ENCODE results near the gene TIMM44.
"Not testable (repeated sequence)": the region's sequence is repeated elsewhere in the genome, so short reads cannot be mapped to it uniquely, and the experiment has no call there.

TIMM44 gene

DNA sequence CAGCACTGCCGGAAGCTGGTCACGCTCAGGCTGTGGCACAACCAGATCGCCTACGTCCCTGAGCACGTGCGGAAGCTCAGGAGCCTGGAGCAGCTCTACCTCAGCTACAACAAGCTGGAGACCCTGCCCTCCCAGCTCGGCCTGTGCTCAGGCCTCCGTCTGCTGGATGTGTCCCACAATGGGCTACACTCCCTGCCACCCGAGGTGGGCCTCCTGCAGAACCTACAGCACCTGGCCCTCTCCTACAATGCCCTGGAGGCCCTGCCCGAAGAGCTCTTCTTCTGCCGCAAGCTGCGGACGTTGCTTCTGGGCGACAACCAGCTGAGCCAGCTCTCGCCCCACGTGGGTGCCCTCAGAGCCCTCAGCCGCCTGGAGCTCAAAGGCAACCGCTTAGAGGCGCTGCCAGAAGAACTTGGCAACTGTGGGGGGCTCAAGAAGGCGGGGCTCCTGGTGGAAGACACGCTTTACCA, 43.0 kb downstream of the TIMM44 start:
- no peak for DNase-seq (ENCODE audit: low spot score)

DNA sequence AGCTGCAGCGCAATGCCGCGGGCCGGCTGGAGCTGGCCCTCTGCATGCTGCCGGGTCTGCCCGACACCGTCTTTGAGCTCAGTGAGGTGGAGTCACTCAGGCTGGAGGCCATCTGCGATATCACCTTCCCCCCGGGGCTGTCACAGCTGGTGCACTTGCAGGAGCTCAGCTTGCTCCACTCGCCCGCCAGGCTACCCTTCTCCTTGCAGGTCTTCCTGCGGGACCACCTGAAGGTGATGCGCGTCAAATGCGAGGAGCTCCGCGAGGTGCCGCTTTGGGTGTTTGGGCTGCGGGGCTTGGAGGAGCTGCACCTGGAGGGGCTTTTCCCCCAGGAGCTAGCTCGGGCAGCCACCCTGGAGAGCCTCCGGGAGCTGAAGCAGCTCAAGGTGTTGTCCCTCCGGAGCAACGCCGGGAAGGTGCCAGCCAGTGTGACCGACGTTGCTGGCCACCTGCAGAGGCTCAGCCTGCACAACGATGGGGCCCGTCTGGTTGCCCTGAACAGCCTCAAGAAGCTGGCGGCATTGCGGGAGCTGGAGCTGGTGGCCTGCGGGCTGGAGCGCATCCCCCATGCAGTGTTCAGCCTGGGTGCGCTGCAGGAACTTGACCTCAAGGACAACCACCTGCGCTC, 43.6 kb downstream of the TIMM44 start:
- no peak for DNase-seq (ENCODE audit: low spot score)

DNA sequence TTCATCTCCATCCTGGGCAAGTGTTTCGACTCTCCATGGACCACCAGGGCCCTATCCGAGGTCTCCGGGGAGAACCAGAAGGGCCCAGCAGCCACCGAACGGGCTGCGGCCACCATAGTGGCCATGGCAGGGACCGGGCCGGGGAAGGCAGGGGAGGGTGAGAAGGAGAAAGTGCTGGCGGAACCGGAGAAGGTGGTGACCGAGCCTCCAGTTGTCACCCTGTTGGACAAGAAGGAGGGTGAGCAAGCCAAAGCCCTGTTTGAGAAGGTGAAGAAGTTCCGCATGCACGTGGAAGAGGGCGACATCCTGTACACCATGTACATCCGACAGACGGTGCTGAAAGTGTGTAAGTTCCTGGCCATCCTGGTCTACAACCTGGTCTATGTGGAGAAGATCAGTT, 44.5 kb downstream of the TIMM44 start:
- DNase-seq (ENCODE audit: low spot score), result no peak

DNA sequence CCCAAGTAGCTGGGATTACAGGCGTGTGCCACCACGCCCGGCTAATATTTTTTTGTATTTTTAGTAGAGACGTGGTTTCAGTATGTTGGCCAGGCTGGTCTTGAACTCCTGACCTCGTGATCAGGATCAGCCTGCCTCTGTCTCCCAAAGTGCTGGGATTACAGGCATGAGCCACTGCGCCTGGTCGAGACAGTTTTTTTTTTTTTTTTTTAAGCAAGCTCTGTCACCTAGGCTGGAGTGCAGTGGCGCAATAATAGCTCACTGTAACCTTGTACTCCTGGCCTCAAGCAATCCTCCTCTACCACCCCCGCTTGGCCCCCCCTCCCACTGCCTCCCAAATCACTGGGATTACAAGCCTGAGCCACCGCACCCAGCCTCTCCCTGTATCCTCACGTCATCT, 46.2 kb downstream of the TIMM44 start:
- no peak for DNase-seq (ENCODE audit: low spot score)

DNA sequence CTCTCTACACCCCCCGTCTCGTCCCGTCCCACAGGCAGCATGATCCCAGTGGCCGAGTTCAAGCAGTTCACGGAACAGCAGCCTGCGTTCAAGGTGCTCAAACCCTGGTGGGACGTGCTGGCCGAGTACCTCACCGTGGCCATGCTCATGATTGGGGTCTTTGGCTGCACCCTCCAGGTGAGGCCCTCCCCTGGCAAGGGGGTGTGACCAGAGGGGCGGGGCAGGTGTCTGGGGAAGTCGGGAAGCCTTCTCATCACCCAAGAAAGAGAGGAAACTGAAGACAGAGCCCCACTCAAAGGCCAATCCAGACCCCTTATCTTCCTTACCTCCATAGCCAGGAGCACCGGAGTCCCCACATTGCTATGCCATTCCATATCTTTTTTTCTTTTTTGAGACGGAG, 47.9 kb downstream of the TIMM44 start:
- no peak for DNase-seq (ENCODE audit: low spot score)

DNA sequence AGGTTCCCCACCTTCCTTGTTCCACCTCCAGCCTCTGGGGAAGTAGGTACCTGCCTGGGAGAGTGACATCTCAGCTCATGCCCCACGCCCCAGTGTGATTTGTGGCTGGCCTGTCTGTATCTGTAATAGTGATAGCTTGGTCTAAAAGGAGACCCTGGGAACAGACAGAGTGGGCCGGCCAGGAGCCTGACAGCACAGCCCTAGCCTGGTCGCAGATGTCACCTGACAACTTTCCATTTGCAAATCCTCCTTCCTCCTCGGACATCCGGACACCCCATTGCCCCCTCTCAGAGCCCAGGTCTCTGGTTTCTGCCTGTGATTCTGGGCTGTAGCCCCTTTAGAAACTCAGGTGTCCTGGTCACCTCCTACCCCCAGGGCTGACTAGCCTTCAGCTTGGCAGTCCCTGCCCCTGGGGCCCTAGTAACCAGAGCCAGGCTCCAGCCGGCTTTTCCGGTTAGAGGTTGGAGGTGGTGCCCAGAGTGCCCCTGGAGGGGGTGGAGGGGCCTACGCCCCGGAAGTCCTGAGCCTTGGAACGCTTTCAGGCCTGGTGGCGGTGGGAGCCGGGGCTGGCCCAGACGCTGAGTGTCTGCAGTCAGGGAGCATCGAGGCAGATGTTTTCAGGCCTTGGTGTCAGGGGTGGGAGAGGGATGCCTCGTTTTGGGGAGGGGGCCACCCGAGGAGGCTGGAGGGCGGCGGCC, 48.7 kb downstream of the TIMM44 start:
- no peak for DNase-seq (ENCODE audit: low spot score)

DNA sequence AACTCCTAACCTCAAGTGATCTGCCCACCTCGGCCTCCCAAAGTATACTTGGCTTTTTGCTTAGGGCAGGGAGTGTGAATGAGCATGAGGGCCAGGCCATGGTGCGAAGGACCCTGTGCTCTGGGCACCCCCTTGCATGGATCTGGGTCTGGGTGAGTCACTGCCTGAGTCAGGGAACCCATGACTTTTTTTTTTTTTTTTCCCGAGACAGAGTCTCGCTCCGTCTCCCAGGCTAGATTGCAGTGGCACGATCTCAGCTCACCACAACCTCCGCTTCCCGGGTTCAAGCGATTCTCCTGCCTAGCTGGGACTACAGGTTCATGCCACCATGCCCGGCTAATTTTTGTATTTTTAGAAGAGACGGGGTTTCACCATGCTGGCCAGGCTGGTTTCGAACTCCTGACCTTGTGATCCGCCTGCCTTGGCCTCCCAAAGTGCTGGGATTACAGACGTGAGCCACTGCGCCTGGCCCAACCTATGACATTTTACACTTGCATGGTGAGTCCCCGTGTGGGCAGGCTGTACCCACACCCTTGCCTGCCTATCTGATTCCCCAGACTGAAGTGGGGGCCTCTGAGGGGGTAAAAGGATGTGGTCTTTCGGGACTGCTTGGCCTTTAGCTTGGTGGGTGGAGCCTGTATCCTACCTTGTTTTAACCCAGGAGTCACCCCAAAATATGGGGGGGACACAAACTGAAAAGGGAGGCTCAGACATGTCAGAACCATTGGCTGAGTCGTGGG, 49.9 kb downstream of the TIMM44 start:
- DNase-seq (ENCODE audit: low spot score), result not testable (repeated sequence)

DNA sequence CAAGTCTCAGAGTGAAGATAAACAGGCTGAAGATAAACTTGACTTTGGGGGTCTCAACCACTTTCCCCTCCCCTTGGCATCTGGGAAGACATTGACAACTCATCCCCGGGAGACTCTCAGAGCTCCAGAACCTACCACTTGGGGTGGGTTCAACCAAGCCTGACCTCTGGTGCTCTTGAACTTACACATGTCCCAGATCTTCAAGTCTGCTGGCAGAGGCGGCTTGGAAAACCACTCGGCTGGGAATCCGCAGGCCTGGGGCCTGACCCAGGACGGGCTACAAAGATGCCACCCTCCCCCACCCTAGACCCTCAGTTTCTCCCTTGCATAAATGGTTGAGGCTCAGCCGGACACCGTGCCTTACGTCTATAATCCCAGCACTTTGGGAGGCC, 54.6 kb downstream of the TIMM44 start:
- DNase-seq (ENCODE audit: low spot score), result no peak

DNA sequence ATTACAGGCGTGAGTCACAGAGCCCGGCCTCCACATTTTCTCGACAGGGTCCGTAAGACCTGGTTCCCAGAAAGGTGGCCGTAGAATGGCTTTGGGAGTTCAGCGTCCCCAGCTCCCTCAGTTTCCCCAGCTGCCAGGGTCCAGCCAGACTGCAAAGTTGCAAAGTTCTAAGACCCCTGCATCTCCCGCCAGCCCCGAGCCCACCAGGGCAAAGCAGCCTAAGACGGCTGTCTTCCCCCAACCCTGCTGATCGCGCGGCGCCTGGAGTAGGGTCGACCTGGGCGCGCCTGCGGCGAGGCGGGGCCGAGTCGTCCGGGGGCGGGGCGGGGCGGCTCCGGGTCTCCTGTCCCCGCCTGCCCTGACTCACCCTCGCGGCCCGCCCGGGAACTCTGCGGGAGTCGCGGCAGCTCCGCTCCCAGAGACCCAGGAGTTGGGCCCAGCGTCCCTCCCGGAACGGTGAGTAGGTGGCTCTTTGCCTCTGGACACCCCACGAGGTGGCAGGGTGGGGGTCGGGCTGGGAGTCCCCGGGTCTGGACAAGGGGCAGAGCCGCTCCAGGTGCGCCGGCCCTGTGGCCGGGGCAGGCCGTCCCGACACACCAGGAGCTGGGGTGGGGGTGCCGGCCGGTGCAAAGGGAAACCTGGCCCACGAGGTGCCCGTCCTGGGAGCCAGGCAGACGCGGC, 55.2 kb downstream of the TIMM44 start, which contains the start of gene LRRC8E:
Gene LRRC8E, plus strand, starts transcription at position 366 of the 681 bp plus-strand sequence. CDS start 7,094 bp downstream, outside the sequence.
- peak; percentile 80 for DNase-seq (ENCODE audit: low spot score)

DNA sequence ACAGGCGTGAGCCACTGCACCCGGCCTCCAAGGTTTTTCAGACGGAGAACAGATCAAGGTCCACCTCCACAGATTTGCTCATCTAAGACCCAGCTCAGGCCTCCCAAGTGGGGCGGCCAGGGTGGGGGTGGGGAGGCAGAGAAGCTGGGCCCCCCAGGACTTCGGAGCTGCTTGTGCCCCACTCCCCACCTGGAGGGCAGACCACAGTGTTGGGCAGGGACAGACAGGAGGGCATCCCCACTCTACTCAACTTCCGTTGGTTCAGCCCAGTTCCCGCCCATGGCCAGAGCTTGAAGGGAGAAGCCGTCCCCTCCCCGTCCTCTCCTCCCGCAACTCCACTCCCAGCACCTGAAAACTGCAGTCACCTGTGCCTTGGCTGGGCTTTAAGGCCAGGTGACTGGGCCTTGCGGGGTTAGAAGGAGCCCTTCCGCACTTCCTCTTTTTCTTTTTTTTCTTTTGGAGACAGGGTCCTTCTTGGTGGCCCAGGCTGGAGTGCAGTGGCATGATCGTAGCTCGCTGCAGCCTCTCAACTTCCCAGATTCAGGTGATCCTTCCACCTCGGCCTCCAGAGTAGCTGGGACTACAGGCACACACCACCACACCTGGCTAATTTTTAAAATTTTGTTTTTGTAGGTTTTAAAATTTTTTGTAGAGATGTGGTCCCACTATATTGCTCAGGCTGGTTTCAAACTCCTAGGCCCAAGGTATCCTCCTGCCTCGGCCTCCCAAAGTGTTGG, 55.9 kb downstream of the TIMM44 start:
- DNase-seq (ENCODE audit: low spot score), result no peak

DNA sequence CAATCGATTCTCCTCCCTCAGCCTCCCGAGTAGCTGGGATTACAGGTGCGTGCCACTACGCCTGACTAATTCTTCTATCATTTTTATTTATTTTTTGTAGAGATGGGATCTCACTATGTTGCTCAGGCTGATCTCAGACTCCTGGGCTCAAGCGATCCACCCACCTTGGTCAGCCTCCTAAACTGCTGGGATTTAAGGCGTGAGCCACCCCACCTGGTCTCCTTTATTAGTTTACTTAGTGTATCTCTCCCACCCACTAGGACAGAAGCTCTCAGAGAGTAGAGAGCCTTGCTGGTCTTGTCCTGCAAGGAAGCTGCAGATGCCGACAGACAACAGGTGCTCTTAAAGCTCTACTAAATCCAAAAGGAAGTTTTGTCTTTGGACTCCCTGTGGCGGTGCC, 57.6 kb downstream of the TIMM44 start:
- no peak for DNase-seq (ENCODE audit: low spot score)

DNA sequence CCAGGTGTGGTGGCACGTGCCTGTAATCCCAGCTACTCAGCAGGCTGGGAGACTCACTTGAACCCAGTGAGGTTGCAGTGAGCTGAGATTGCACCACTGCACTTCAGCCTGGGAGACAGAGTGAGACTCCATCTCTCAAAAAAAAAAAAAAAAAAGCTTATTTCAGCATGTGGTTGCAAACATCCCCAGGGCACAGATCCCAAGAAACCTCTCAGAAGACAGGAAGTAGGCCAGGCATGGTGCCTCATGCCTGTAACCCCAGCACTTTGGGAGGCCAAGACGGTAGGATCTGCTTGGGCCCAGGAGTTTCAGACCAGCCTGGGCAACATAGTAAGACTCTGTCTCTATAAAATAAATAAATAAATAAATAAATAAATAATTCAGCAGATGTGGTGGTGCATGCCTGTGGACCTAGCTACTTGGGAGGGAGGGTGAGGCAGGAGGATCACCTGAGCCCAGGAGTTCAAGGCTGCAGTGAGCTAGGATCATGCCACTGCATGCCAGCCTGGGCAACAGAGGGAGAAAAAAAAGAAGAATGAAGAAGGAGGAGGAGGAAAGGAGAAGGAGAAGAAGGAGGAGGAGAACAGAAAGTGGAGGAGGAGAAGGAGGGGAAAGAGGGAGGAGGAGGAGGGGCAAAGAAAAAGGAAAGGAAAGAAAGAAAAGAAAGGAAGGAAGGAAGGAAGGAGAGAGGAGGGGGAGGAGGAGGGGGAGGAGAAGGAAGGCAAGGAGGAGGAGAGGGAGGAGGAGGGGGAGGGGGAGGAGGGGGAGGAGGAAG, 59.5 kb downstream of the TIMM44 start:
- DNase-seq (ENCODE audit: low spot score), result no peak

DNA sequence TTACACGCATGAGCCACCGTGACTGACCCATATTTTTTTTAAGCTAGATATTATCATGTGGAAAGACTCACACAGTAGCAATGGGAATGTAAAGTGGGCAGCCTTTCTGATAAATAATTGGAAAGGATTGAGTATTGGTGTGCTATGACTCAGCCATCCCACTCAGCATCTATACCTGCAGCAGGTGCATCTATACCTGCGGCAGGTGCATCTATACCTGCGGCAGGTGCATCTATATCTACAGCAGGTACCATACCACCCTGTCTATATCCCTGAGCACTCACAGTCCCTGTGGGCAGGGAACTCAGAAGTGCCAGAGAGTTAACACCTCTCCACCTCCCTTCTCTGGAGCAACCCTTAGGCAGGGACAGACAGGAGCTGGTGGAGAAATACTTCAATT, 60.4 kb downstream of the TIMM44 start:
- DNase-seq (ENCODE audit: low spot score), result no peak

DNA sequence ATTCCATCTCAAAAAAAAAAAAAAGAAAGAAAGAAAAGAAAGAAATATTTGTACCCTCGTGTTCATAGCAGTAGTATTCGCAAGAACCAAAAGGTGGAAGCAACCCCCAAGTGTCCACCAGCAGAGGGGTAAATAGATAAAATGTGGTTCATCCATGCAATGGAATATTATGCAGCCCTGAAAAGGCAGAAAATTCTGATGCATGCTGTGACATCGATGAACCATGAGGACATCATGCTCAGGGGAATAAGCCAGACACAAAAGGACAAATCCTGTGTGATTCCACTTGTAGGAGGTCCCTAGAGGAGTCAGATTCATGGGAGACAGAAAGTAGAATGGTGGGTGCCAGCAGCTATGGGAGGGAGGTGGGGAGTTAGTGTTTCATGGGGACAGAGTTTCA, 61.6 kb downstream of the TIMM44 start:
- DNase-seq (ENCODE audit: low spot score), result no peak

DNA sequence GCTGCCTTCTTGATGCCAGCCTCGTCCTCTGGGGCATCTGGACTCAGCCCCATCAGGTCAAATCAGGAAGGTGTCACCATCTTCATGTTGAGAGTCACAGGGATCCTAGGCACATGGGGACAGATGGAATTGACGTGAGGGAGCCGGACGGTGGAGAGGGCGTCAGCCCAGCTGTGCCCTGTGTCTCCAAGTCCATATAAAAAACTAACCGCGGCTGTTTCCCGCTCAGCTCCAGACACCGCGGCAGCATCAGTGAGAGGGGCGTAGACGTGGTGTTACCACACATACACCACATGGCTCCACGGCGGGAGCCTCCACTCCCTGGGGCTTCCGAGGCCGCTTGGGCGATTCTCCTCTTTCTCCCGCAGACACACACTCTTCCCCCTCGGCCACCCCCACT, 63.6 kb downstream of the TIMM44 start:
- no peak for DNase-seq (ENCODE audit: low spot score)

DNA sequence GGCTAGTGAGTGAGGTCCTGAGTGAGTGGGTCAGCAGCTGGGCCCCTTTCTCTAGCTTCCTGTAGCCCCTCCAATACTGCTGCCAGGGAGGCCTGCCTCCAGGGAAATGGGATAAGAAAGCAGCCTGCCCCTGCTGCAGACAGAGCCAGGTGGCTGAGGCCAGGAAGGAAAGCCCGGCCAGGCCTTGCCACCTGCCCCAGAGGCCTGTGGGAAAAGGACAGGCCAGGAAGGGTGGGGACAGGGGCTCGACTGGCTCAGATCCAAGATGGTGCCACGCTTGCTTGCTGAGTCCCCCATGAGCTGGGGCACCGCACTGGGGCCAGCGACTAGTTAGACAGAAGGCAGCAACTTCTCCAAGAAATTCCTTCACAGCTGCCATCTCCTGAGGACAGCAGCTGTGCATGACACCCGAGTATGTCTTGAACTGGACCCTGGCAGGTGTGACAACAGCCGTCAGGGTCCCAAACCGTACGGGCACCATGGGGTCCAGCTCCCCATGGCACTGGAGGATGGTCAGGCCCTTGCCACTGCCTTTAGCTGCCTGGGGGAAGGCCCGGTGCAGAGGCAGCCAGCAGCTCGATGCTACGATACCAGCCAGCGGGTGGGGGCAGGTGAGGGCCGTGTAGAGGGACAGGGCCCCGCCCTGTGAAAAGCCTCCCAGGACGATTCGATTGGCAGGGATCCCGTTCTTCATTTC, 64.2 kb downstream of the TIMM44 start:
- no peak for DNase-seq (ENCODE audit: low spot score)

DNA sequence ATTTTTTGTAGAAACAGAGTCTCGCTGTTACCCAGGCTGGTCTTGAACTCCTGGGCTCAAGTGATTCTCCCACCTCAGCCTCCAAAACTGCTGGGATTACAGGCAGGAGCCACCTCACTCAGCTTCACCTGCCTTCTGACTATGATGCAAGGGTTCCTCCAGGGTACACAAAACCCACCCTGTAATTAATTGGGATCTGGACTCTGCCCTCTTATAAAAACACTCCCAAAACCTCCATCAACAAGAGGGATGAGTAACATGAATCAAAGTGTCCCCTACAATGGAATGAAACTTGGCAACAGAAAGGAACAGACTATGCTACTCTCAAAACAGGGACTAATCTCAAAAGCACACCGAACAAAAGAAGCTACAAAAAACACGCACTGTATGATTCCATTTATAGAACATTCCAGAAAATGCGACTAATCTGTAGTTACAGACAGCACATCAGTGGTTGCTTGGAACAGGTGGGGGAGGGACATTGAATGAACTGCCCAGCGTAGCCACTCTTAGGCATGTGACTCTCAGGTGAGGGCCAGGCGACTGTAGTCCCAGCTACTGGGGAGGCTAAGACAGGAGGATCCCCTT, 66.1 kb downstream of the TIMM44 start:
- DNase-seq (ENCODE audit: low spot score), result no peak

Measured in LoVo (cell line).